Measurements from ENCODE around the gene KCNJ14.

GRCh38 chr19:48443256-48443655 lies 12.1 kb upstream of the KCNJ14 start:
- TF ChIP-seq ELF4 (IDR thresholded peaks at IDR 0.05) = no peak
- TF ChIP-seq NFRKB (IDR thresholded peaks at IDR 0.05) = no peak
- TF ChIP-seq ZNF384 (IDR thresholded peaks at IDR 0.05) = no peak
- TF ChIP-seq FOXA1 (IDR thresholded peaks at IDR 0.05) = no peak
- TF ChIP-seq BHLHE40 (IDR thresholded peaks at IDR 0.05; ENCODE audit: borderline replicate concordance) = no peak
- TF ChIP-seq TARDBP (IDR thresholded peaks at IDR 0.05) = no peak

All from HEK293T (cell line).